HCT116 (cell line): ENCODE data around the gene FES. TPM values are rescaled to one million over a fixed set of nuclear protein-coding genes. Genes with fewer than 3 reads are reported as not detected.

Experiments used
- ATAC-seq: fragments of 200-7000 bp; cut with Tn5 transposase; 2 replicates; pipeline ENCODE4 v1.9.1; 2020; ENCODE audit warnings: mild to moderate bottlenecking, moderate library complexity
- BruUV-seq: library from RNA; stranded (reverse); fragments of 400-500 nt; replicated peaks from 2 replicates; lab custom pipeline; 2021; lab: Mats Ljungman, UMichigan
- CTCF ChIA-PET: fragments of 300-600 bp; sonication (Branson Sonifier 250); formaldehyde crosslinking; loops from one replicate; lab custom pipeline; 2021; ENCODE audit warnings: antibody characterized with exemption; lab: Charles Lee
- POLR2A ChIA-PET: fragments of 300-600, 350-600 bp; sonication (Branson Sonifier 250); formaldehyde crosslinking; loops from one replicate; lab custom pipeline; 2021; ENCODE audit warnings: antibody characterized with exemption; lab: Charles Lee
- RAD21 ChIA-PET, 2 experiments: fragments of 300-600 bp; sonication (Branson Sonifier 250); formaldehyde crosslinking; loops; one replicate each; lab custom pipeline; 2023; ENCODE audit warnings: low total read pairs in 2 of 2; ENCODE audit not compliant: uncharacterized antibody in 2 of 2, unreplicated experiment in 2 of 2, low non-redundant PET in 1 of 2; lab: Charles Lee
- DNase-seq: peaks from one replicate; pipeline ENCODE4 v3.0.0-alpha.2; 2010; ENCODE audit warnings: low read depth, low spot score
- H2AFZ ChIP-seq: fragments of 200-600 bp; shearing (Covaris generic), sonication (generic); 2 replicates; pipeline ENCODE4 v1.6.1; 2017; ENCODE audit warnings: low read depth, mixed run types, mixed read lengths, antibody characterized with exemption, low read length; ENCODE audit not compliant: poor library complexity, severe bottlenecking
- H3K27ac ChIP-seq: 2 replicates; pipeline ENCODE4 v1.5.1; 2012; ENCODE audit warnings: low read depth, low read length
- H3K27me3 ChIP-seq: fragments of 200-600 bp; sonication (generic); 2 replicates; pipeline ENCODE4 v1.6.1; 2016; ENCODE audit warnings: mixed run types, low read length, mixed read lengths; ENCODE audit not compliant: insufficient read depth
- H3K36me3 ChIP-seq, 2 experiments: fragments of 200-500 bp in 1 of 2; fragments of 200-600 bp in 1 of 2; sonication (Bioruptor generic) in 1 of 2; sonication (generic) in 1 of 2; 2 replicates each; pipeline versions ENCODE4 v1.5.1 to v1.6.1; 2014 to 2016; ENCODE audit warnings: low read length in 2 of 2, inconsistent platforms in 1 of 2, mixed read lengths in 1 of 2, mixed run types in 1 of 2; ENCODE audit not compliant: insufficient read depth in 2 of 2, control insufficient read depth in 1 of 2
- H3K4me1 ChIP-seq, 2 experiments: fragments of 200-600 bp in 1 of 2; sonication (generic) in 1 of 2; 2 replicates each; pipeline versions ENCODE4 v1.5.1 to v1.6.1; 2012 to 2017; ENCODE audit warnings: low read length in 2 of 2, inconsistent platforms in 1 of 2, mild to moderate bottlenecking in 1 of 2, mixed read lengths in 1 of 2, mixed run types in 1 of 2, moderate library complexity in 1 of 2; ENCODE audit not compliant: insufficient read depth in 2 of 2, control insufficient read depth in 1 of 2
- H3K4me2 ChIP-seq: fragments of 200-600 bp; sonication (generic); 2 replicates; pipeline ENCODE4 v1.6.1; 2017; ENCODE audit warnings: mixed run types, low read length, mixed read lengths
- H3K4me3 ChIP-seq, 2 experiments: fragments of 200-600 bp in 1 of 2; sonication (generic) in 1 of 2; replicated peaks in 1 of 2; 2 replicates each; pipeline ENCODE4 v1.5.1; 2011 to 2016; ENCODE audit warnings: low read length in 2 of 2, control low read depth in 1 of 2, low read depth in 1 of 2, mild to moderate bottlenecking in 1 of 2, mixed read lengths in 1 of 2, mixed run types in 1 of 2
- H3K79me2 ChIP-seq: fragments of 200-600 bp; sonication (generic); 2 replicates; pipeline ENCODE4 v1.6.1; 2017; ENCODE audit warnings: mild to moderate bottlenecking, mixed run types, low read length, moderate library complexity, mixed read lengths; ENCODE audit not compliant: insufficient read depth
- H3K9ac ChIP-seq: fragments of 200-600 bp; sonication (generic); 2 replicates; pipeline ENCODE4 v1.6.1; 2016; ENCODE audit warnings: low read length, mixed read lengths
- H3K9me2 ChIP-seq: fragments of 200-600 bp; sonication (generic), shearing (Covaris generic); 2 replicates; pipeline ENCODE4 v1.6.1; 2017; ENCODE audit warnings: mixed run types, mild to moderate bottlenecking, moderate library complexity; ENCODE audit not compliant: insufficient read depth
- H3K9me3 ChIP-seq, 2 experiments: fragments of 200-500 bp in 1 of 2; fragments of 200-600 bp in 1 of 2; sonication (Bioruptor generic) in 1 of 2; sonication (generic) in 1 of 2; 2 replicates each; pipeline ENCODE4 v1.6.1; 2014 to 2017; ENCODE audit warnings: low read length in 2 of 2, mixed read lengths in 2 of 2, inconsistent platforms in 1 of 2, low read depth in 1 of 2, mild to moderate bottlenecking in 1 of 2, mixed run types in 1 of 2, moderate library complexity in 1 of 2; ENCODE audit not compliant: control insufficient read depth in 1 of 2, insufficient read depth in 1 of 2
- H4K20me1 ChIP-seq: fragments of 200-600 bp; sonication (generic), shearing (Covaris generic); 2 replicates; pipeline ENCODE4 v1.6.1; 2017; ENCODE audit warnings: mixed run types, mild to moderate bottlenecking, moderate library complexity; ENCODE audit not compliant: insufficient read depth
- CBX3 ChIP-seq: IDR thresholded peaks from 2 replicates; pipeline ENCODE4 v1.6.1; 2012; ENCODE audit warnings: low read depth
- EGR1 ChIP-seq: IDR thresholded peaks from 2 replicates; pipeline ENCODE4 v1.6.1; 2012; ENCODE audit warnings: low read depth
- ELF1 ChIP-seq: IDR thresholded peaks from 2 replicates; pipeline ENCODE4 v1.6.1; 2012; ENCODE audit warnings: low read depth, borderline replicate concordance
- EZH2 ChIP-seq: fragments of 200-600 bp; sonication (generic); IDR thresholded peaks from 2 replicates; pipeline ENCODE4 v1.6.1; 2017; ENCODE audit warnings: antibody characterized with exemption, mixed run types
- EZH2phosphoT487 ChIP-seq: fragments of 200-600 bp; IDR thresholded peaks from 2 replicates; pipeline ENCODE4 v1.6.1; 2018; ENCODE audit warnings: antibody characterized with exemption, borderline replicate concordance
- FOSL1 ChIP-seq: IDR thresholded peaks from 2 replicates; pipeline ENCODE4 v1.6.1; 2012; ENCODE audit warnings: low read depth
- JUND ChIP-seq: IDR thresholded peaks from 2 replicates; pipeline ENCODE4 v1.6.1; 2012
- POLR2A ChIP-seq: IDR thresholded peaks from 2 replicates; pipeline ENCODE4 v1.7.0; 2011; ENCODE audit warnings: borderline replicate concordance; ENCODE audit not compliant: insufficient read depth, insufficient read length; ENCODE audit errors: extremely low read depth
- POLR2AphosphoS5 ChIP-seq: IDR thresholded peaks from 2 replicates; pipeline ENCODE4 v1.6.1; 2011; ENCODE audit warnings: mild to moderate bottlenecking, low read depth, low read length, moderate library complexity
- RAD21 ChIP-seq: IDR thresholded peaks from 2 replicates; pipeline ENCODE4 v1.6.1; 2012; ENCODE audit warnings: low read depth, mild to moderate bottlenecking
- SIN3A ChIP-seq: IDR thresholded peaks from 2 replicates; pipeline ENCODE4 v1.6.1; 2012; ENCODE audit warnings: low read depth
- SP1 ChIP-seq: IDR thresholded peaks from 2 replicates; pipeline ENCODE4 v1.6.1; 2012; ENCODE audit warnings: low read depth
- SRF ChIP-seq: IDR thresholded peaks from 2 replicates; pipeline ENCODE4 v1.6.1; 2012; ENCODE audit warnings: low read depth
- TCF7L2 ChIP-seq: IDR thresholded peaks from 2 replicates; pipeline ENCODE4 v1.7.0; 2011; ENCODE audit warnings: borderline replicate concordance, inconsistent platforms; ENCODE audit not compliant: insufficient read depth, insufficient read length; ENCODE audit errors: extremely low read depth
- ZFX ChIP-seq: fragments of 450-650 bp; IDR thresholded peaks from 2 replicates; pipeline ENCODE4 v1.6.1; 2017
- intact Hi-C: fragments of 100-400 bp; cut with micrococcal nuclease; formaldehyde crosslinking; loops from 2 replicates; pipeline ENCODE4 v1.10.0; 2022
- total RNA-seq: library from RNA; stranded (reverse); gene quantifications from one replicate; pipeline ENCODE4 v1.2.1, GENCODE V29; 2021; ENCODE audit not compliant: unreplicated experiment
- TF ChIP-seq, protein P1 (sequence below): IDR thresholded peaks from 2 replicates; pipeline ENCODE4 v1.6.1; 2012; ENCODE audit warnings: low read depth
- TF ChIP-seq, protein P2 (sequence below): IDR thresholded peaks from 2 replicates; pipeline ENCODE4 v1.6.1; 2012
- TF ChIP-seq, protein P3 (sequence below): IDR thresholded peaks from 2 replicates; pipeline ENCODE4 v1.6.1; 2012
- TF ChIP-seq, protein P4 (sequence below), 3 experiments: fragments of 200-600 bp in 1 of 3; sonication (generic) in 1 of 3; IDR thresholded peaks in 2 of 3; conservative IDR thresholded peaks in 1 of 3; 2 replicates each; pipeline ENCODE4 v1.5.1; 2012 to 2017; ENCODE audit warnings: low read depth in 2 of 3, low read length in 2 of 3, antibody characterized with exemption in 1 of 3, borderline replicate concordance in 1 of 3, control low read depth in 1 of 3, mild to moderate bottlenecking in 1 of 3, mixed read lengths in 1 of 3, mixed run types in 1 of 3, moderate library complexity in 1 of 3; ENCODE audit not compliant: insufficient read depth in 1 of 3

The FES gene
- total RNA-seq, 1 experiment from 2014 or later: 5.3 TPM

DNA sequence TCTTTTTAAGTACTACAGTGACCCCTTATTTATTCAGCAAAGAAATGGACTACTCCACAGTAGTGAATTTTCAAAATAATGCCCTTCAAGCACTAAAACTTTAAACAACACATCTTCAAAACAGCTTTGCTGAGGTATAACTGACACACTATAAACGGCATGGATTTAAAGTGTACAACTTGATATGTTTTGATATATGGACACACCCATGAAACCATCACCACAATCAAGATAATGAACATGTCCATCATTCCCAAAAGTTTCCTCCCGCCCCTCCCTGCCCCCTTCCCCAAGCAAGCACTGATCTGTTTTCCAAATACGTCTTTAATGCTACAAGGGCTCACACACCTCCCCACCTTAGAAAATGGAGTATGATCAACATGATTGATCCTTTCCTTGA lies 17.5 kb upstream of the FES start:
- Histone ChIP-seq H3K27ac (no peak overlapping the region), H3K4me2 (no peak overlapping the region), H3K9me2 (no peaks in the 10 kb centered on the region), H3K27me3 (no peaks in the 10 kb centered on the region), H3K79me2 (peaks cover 7% of the 10 kb centered on the region; the same call in 1 of the 2 replicates), H4K20me1 (no peaks in the 10 kb centered on the region), H3K9ac (no peak overlapping the region), H3K4me3 (no peak overlapping the region), H3K4me1 (peaks cover 36 to 56% of the 10 kb centered on the region in 2 experiments), H2AFZ (no peak overlapping the region), H3K36me3 (no peaks in the 10 kb centered on the region), H3K9me3 (no peaks in the 10 kb centered on the region)
- intact Hi-C loops: no loop called here
- no peak for TF ChIP-seq JUND
- no peak for TF ChIP-seq RAD21
- no peak for TF ChIP-seq EGR1
- no peak for TF ChIP-seq EZH2
- TF ChIP-seq FOSL1: no peak
- no peak for TF ChIP-seq POLR2A
- TF ChIP-seq SIN3A: no peak
- TF ChIP-seq, protein P1, sequence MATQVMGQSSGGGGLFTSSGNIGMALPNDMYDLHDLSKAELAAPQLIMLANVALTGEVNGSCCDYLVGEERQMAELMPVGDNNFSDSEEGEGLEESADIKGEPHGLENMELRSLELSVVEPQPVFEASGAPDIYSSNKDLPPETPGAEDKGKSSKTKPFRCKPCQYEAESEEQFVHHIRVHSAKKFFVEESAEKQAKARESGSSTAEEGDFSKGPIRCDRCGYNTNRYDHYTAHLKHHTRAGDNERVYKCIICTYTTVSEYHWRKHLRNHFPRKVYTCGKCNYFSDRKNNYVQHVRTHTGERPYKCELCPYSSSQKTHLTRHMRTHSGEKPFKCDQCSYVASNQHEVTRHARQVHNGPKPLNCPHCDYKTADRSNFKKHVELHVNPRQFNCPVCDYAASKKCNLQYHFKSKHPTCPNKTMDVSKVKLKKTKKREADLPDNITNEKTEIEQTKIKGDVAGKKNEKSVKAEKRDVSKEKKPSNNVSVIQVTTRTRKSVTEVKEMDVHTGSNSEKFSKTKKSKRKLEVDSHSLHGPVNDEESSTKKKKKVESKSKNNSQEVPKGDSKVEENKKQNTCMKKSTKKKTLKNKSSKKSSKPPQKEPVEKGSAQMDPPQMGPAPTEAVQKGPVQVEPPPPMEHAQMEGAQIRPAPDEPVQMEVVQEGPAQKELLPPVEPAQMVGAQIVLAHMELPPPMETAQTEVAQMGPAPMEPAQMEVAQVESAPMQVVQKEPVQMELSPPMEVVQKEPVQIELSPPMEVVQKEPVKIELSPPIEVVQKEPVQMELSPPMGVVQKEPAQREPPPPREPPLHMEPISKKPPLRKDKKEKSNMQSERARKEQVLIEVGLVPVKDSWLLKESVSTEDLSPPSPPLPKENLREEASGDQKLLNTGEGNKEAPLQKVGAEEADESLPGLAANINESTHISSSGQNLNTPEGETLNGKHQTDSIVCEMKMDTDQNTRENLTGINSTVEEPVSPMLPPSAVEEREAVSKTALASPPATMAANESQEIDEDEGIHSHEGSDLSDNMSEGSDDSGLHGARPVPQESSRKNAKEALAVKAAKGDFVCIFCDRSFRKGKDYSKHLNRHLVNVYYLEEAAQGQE: no peak
- no peak for TF ChIP-seq EZH2phosphoT487
- TF ChIP-seq, protein P2, sequence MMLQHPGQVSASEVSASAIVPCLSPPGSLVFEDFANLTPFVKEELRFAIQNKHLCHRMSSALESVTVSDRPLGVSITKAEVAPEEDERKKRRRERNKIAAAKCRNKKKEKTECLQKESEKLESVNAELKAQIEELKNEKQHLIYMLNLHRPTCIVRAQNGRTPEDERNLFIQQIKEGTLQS: no peak
- TF ChIP-seq SRF: no peak
- TF ChIP-seq ELF1: no peak
- no peak for TF ChIP-seq TCF7L2
- no peak for TF ChIP-seq SP1
- TF ChIP-seq CBX3: no peak
- TF ChIP-seq, protein P3, sequence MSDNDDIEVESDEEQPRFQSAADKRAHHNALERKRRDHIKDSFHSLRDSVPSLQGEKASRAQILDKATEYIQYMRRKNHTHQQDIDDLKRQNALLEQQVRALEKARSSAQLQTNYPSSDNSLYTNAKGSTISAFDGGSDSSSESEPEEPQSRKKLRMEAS: no peak
- TF ChIP-seq, protein P4, sequence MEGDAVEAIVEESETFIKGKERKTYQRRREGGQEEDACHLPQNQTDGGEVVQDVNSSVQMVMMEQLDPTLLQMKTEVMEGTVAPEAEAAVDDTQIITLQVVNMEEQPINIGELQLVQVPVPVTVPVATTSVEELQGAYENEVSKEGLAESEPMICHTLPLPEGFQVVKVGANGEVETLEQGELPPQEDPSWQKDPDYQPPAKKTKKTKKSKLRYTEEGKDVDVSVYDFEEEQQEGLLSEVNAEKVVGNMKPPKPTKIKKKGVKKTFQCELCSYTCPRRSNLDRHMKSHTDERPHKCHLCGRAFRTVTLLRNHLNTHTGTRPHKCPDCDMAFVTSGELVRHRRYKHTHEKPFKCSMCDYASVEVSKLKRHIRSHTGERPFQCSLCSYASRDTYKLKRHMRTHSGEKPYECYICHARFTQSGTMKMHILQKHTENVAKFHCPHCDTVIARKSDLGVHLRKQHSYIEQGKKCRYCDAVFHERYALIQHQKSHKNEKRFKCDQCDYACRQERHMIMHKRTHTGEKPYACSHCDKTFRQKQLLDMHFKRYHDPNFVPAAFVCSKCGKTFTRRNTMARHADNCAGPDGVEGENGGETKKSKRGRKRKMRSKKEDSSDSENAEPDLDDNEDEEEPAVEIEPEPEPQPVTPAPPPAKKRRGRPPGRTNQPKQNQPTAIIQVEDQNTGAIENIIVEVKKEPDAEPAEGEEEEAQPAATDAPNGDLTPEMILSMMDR (IDR thresholded peaks at IDR 0.05 in 2 of 3, conservative IDR thresholded peaks at IDR 0.05 in 1 of 3; ENCODE audit: borderline replicate concordance in 1 of 3, insufficient read depth in 1 of 3, low read depth in 2 of 3, low read length in 2 of 3): no peak
- no peak for TF ChIP-seq POLR2AphosphoS5
- TF ChIP-seq ZFX: no peak
- ChIA-PET CTCF (no interaction called here), POLR2A (no interaction called here), RAD21 (no interaction called here)
- ATAC-seq (no peak), DNase-seq (no peak)
- BruUV-seq: no TSS peak
